BLaER1 (cell line): Measurements from ENCODE around the gene PTPRJ.
"Not testable (repeated sequence)": the region's sequence is repeated elsewhere in the genome, so short reads cannot be mapped to it uniquely, and the experiment has no call there.

Source experiments
- H3K27ac ChIP-seq: shearing (Covaris generic); formaldehyde crosslinking; 2 replicates; pipeline ENCODE4 v1.8.1; 2022
- H3K27me3 ChIP-seq: shearing (Covaris generic); formaldehyde crosslinking; 2 replicates; pipeline ENCODE4 v1.8.1; 2022
- H3K36me3 ChIP-seq: shearing (Covaris generic); formaldehyde crosslinking; 2 replicates; pipeline ENCODE4 v1.8.1; 2022
- H3K4me1 ChIP-seq: shearing (Covaris generic); formaldehyde crosslinking; 2 replicates; pipeline ENCODE4 v1.8.1; 2022
- H3K4me2 ChIP-seq: shearing (Covaris generic); formaldehyde crosslinking; 2 replicates; pipeline ENCODE4 v1.8.1; 2022
- H3K4me3 ChIP-seq: shearing (Covaris generic); formaldehyde crosslinking; 2 replicates; pipeline ENCODE4 v1.8.1; 2022
- H3K9ac ChIP-seq: shearing (Covaris generic); formaldehyde crosslinking; 2 replicates; pipeline ENCODE4 v1.8.1; 2022
- H3K9me3 ChIP-seq: shearing (Covaris generic); formaldehyde crosslinking; 2 replicates; pipeline ENCODE4 v1.8.1; 2022
- H4K20me1 ChIP-seq: shearing (Covaris generic); formaldehyde crosslinking; 2 replicates; pipeline ENCODE4 v1.8.1; 2022
- Cebpa-rat ChIP-seq: shearing (Covaris generic); IDR thresholded peaks from 2 replicates; pipeline ENCODE4 v1.8.1; 2022

PTPRJ gene

GRCh38 chr11:48177661-48178060, 197.3 kb downstream of the PTPRJ start:
- Histone ChIP-seq H3K9me3 (peaks cover 49% of the 10 kb centered on the region), H3K4me3 (no peak overlapping the region), H3K9ac (no peak overlapping the region), H3K4me2 (no peak overlapping the region), H4K20me1 (no peaks in the 10 kb centered on the region), H3K27me3 (no peaks in the 10 kb centered on the region), H3K4me1 (peaks cover 41% of the 10 kb centered on the region), H3K36me3 (no peaks in the 10 kb centered on the region), H3K27ac (no peak overlapping the region)
- TF ChIP-seq Cebpa-rat: no peak

DNA sequence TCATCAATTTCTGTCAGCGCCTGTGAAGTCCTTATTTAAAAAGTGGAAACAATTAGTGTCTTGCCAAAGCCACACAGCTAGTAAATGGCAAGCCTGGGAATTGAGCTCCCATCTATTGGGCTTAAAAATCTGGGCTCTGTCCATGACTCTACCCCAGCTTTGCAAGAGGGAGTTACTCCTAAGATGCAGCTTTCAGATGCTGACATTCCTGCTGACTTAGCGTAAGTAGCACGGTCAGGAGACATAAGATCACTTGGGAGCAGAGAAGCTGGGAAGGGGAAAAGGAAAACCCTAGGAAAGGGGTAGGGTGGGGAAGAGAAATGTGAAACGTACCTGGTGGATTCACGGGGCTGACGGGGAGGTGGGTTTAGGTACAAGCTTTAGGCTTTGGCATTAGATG, 200.3 kb downstream of the PTPRJ start:
- no peaks in the 10 kb centered on the region for H4K20me1 ChIP-seq
- no peak overlapping the region for H3K27ac ChIP-seq
- peaks cover 17% of the 10 kb centered on the region for H3K4me1 ChIP-seq
- H3K36me3 ChIP-seq: no peaks in the 10 kb centered on the region
- no peak overlapping the region for H3K4me3 ChIP-seq
- H3K9ac ChIP-seq: no peak overlapping the region
- H3K9me3 ChIP-seq: peaks cover 63% of the 10 kb centered on the region
- H3K4me2 ChIP-seq: no peak overlapping the region
- no peaks in the 10 kb centered on the region for H3K27me3 ChIP-seq
- TF ChIP-seq Cebpa-rat: no peak

DNA sequence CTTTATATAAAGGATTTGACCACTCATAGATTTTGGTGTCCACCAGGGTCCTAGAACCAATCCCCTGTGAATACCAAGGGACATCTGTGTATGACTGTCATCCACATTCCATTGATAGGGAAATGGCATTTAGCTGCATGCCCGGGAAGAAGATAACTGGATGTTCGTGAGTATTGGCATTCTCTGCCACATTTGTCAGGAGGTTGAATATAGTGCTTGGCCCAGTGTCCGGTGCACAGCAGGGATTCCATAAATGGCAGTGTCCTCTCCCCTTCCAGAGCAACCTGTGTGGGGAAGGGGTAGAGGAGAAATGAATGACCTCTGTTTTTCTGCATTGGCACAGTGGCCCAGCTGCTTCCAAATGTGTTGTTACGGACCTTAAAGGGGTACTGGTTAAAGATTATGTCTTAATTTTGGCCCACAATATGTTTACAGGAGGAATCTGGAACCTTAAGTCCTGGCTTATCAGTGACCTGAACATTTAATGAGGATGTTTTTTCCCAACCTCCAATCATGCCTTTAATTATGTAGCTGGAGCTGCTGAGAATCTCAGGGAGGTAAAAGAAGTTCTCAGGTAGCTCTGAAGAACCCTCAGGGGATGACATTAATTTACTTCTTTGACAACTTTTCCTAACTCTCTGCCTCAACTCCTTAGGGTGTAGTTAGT, 202.6 kb downstream of the PTPRJ start:
- Histone ChIP-seq H4K20me1 (no peaks in the 10 kb centered on the region), H3K36me3 (no peaks in the 10 kb centered on the region), H3K9ac (no peak overlapping the region), H3K9me3 (peaks cover 44% of the 10 kb centered on the region), H3K27ac (no peak overlapping the region), H3K4me3 (no peak overlapping the region), H3K4me2 (no peak overlapping the region), H3K4me1 (no peaks in the 10 kb centered on the region), H3K27me3 (no peaks in the 10 kb centered on the region)
- no peak for TF ChIP-seq Cebpa-rat

- Histone ChIP-seq H3K9ac (no peak overlapping the region), H3K27ac (no peak overlapping the region), H4K20me1 (no peaks in the 10 kb centered on the region), H3K4me1 (no peaks in the 10 kb centered on the region), H3K36me3 (no peaks in the 10 kb centered on the region), H3K9me3 (peaks cover 42% of the 10 kb centered on the region), H3K27me3 (no peaks in the 10 kb centered on the region), H3K4me3 (no peak overlapping the region), H3K4me2 (no peak overlapping the region)
- TF ChIP-seq Cebpa-rat: no peak
Observed at GRCh38 chr11:48184452-48184851, 204.1 kb downstream of the PTPRJ start.

DNA sequence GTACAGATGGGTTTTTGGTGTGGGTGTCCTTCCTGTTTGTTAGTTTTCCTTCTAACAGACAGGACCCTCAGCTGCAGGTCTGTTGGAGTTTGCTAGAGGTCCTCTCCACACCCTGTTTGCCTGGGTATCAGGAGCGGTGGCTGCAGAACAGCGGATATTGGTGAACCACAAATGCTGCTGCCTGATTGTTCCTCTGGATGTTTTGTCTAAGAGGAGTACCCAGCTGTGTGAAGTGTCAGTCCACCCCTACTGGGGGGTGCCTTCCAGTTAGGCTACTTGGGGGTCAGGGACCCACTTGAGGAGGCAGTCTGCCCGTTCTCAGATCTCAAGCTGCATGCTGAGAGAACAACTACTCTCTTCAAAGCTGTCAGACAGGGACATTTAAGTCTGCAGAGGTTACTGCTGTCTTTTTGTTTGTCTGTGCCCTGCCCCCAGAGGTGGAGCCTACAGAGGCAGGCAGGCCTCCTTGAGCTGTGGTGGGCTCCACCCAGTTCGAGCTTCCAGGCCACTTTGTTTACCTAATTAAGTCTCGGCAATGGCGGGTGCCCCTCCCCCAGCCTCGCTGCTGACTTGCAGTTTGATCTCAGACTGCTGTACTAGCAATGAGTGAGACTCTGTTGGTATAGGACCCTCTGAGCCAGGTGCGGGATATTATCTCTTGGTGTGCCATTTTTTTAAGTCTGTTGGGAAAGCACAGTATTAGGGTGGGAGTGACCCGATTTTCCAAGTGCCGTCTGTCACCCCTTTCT, 210.7 kb downstream of the PTPRJ start:
- Histone ChIP-seq H3K4me3 (peak overlapping the region; percentile 42), H3K4me2 (peak overlapping the region; percentile 50)
- H3K9ac ChIP-seq: not testable (repeated sequence)

GRCh38 chr11:48193876-48194275, 213.5 kb downstream of the PTPRJ start:
- Histone ChIP-seq H3K36me3 (no peaks in the 10 kb centered on the region), H3K9me3 (peaks cover 81% of the 10 kb centered on the region), H3K9ac (no peak overlapping the region)

More for the DNA sequence above, 210.7 kb downstream of the PTPRJ start:
- Histone ChIP-seq H3K9me3 (peaks cover 72% of the 10 kb centered on the region), H3K4me1 (peaks cover 23% of the 10 kb centered on the region), H3K27ac (0 out of 2 replicates have a peak overlapping the region, but pooled peaks have one; percentile 18)
- H3K36me3 ChIP-seq, H3K27me3 ChIP-seq, H4K20me1 ChIP-seq: not testable (repeated sequence)

GRCh38 chr11:48207881-48208280, 227.5 kb downstream of the PTPRJ start:
- no peaks in the 10 kb centered on the region for H3K36me3 ChIP-seq
- no peaks in the 10 kb centered on the region for H3K4me1 ChIP-seq
- no peaks in the 10 kb centered on the region for H4K20me1 ChIP-seq
- no peak overlapping the region for H3K4me2 ChIP-seq
- H3K4me3 ChIP-seq: no peak overlapping the region
- no peak overlapping the region for H3K9ac ChIP-seq
- no peak overlapping the region for H3K27ac ChIP-seq
- H3K9me3 ChIP-seq: no peaks in the 10 kb centered on the region
- no peaks in the 10 kb centered on the region for H3K27me3 ChIP-seq
- TF ChIP-seq Cebpa-rat: no peak

More at GRCh38 chr11:48193876-48194275, 213.5 kb downstream of the PTPRJ start:
- H3K4me3 ChIP-seq: no peak overlapping the region
- H3K4me1 ChIP-seq: peaks cover 23% of the 10 kb centered on the region
- H4K20me1 ChIP-seq: no peaks in the 10 kb centered on the region
- no peak for TF ChIP-seq Cebpa-rat
- no peaks in the 10 kb centered on the region for H3K27me3 ChIP-seq
- H3K27ac ChIP-seq: no peak overlapping the region
- no peak overlapping the region for H3K4me2 ChIP-seq

- Histone ChIP-seq H3K9me3 (no peaks in the 10 kb centered on the region), H3K9ac (no peak overlapping the region), H3K4me2 (no peak overlapping the region), H3K36me3 (no peaks in the 10 kb centered on the region), H3K4me1 (no peaks in the 10 kb centered on the region), H3K27ac (no peak overlapping the region), H3K4me3 (no peak overlapping the region), H3K27me3 (no peaks in the 10 kb centered on the region), H4K20me1 (no peaks in the 10 kb centered on the region)
- no peak for TF ChIP-seq Cebpa-rat
Observed at GRCh38 chr11:48210052-48210451, 229.7 kb downstream of the PTPRJ start.

DNA sequence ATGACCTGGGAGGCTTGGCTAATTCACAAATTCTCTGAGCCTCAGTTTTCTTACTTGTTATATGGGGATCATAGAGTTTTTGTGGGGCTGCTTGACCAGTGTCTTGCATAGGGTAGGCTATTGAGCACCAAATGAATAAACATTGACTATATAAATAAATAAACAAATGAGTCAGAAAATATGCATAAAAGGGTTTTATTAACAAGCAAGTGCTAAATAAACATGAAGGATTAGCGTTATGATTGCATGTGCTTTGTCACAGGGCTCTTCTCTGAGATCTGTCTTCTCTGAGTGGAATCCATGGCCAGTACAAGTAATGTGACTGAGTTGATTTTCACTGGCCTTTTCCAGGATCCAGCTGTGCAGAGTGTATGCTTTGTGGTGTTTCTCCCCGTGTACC, 236.2 kb downstream of the PTPRJ start, which contains the start of gene OR4B1:
OR4B1 (plus strand) TSS at position 301 of the 400 bp plus-strand sequence; CDS start at position 301, 0 bp downstream.
- TF ChIP-seq Cebpa-rat: no peak
- Histone ChIP-seq H3K36me3 (no peaks in the 10 kb centered on the region), H3K9ac (no peak within 1 kb of the TSS), H3K4me1 (no peaks in the 10 kb centered on the region), H3K27me3 (no peaks in the 10 kb centered on the region), H3K27ac (no peak within 1 kb of the TSS), H3K4me2 (no peak within 1 kb of the TSS), H3K9me3 (no peaks in the 10 kb centered on the region), H3K4me3 (no peak within 1 kb of the TSS), H4K20me1 (no peaks in the 10 kb centered on the region)
